Right ventricle myocardium superior (tissue), 1 donor: Measurements from ENCODE around the gene USF2. TPM values are rescaled to one million over a fixed set of nuclear protein-coding genes. Genes with fewer than 3 reads are reported as not detected.

Experiments used
- ATAC-seq: fragments of 200-7000 bp; cut with Tn5 transposase; one replicate; pipeline ENCODE4 v1.9.1; 2020; ENCODE audit warnings: mild to moderate bottlenecking; ENCODE audit not compliant: poor library complexity
- DNase-seq: peaks from one replicate; pipeline ENCODE4 v3.0.0-alpha.2; 2020
- intact Hi-C: fragments of 100-400 bp; cut with DNase I; formaldehyde crosslinking; loops from one replicate; pipeline ENCODE4 v1.11.2; 2022
- total RNA-seq: library from RNA; stranded (reverse); fragmentation: NEBNext Ultra II Directional; extraction: Animal tissue kit (Norgen Biotek cat#: 25700); gene quantifications from one replicate; pipeline ENCODE4 v1.2.1, GENCODE V29; 2021
- donor health status: DM: no; HTN: yes; CAD: no; lungs with severe emphysema.

The USF2 gene
- total RNA-seq, 1 donor from 2014 or later, result 141 TPM

DNA sequence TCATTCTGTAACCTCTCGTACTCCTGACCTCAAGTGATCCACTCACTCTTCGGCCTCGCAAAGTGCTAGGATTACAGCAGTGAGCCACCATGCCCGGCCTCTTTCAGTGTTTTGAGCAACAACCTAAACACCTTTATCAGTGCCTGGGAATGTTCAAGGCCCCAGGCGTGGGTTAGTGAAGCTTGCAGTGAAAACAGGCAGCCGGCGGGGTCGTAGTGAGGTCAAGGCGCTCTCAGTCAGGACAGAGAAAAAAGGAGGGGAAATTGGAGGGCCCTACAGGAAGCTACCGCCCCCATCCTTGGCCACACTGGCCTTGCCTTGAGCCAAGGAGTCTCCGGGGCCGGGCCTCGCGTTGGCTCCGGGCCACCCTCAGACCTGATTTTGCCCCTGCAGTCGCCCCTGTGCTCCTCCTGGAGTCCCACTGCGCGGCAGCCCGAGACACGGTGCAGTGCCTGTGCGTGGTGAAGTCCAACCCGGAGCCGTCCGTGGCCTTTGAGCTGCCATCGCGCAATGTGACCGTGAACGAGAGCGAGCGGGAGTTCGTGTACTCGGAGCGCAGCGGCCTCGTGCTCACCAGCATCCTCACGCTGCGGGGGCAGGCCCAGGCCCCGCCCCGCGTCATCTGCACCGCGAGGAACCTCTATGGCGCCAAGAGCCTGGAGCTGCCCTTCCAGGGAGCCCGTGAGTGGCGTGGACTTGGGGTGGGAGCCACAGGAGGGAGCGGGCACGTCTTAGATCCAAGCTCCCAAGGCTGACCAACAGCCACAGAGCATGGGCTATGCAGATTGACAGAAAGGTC, 40.9 kb downstream of the USF2 start:
- peak; percentile 42 for DNase-seq
- intact Hi-C loops, result no loop called here
- no peak for ATAC-seq

GRCh38 chr19:35310331-35310730, 41.6 kb downstream of the USF2 start:
- DNase-seq, result peak; percentile 13
- no peak for ATAC-seq
- intact Hi-C loops, result no loop called here

DNA sequence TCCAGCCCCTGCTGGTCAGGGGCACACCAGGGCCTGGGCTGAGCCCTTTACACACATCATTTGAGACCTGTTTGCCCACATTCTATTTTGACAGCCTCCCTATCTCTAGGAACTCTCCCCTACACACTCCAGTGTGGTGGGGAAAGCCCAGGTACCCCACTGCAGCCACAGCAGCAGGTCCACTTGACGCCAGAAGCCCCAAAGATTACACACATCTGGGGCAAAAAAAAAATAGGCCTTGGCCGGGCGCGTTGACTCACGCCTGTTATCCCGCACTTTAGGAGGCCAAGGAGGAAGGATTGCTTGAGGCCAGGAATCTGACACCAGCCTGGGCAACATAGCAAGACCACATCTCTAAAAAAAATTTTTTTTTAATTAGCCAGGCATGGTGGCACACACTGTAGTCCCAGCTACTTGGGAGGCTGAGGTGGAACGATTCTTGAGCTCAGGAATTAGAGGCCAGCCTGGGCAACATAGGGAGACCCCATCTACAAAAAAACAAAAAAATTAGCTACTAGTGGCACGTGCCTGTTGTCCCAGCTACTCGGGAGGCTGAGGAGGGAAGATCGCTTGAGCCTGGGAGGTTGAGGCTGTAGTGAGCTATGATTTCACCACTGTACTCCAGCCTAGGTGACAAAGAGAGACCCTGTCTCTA, 42.2 kb downstream of the USF2 start:
- intact Hi-C loops, result no loop called here
- ATAC-seq (no peak), DNase-seq (peak; percentile 6)

GRCh38 chr19:35311901-35312665, 43.3 kb downstream of the USF2 start:
- intact Hi-C loops, result no loop called here
- DNase-seq (peak; percentile 14), ATAC-seq (no peak)

GRCh38 chr19:35313587-35313986, 44.8 kb downstream of the USF2 start:
- DNase-seq (no peak), ATAC-seq (no peak)
- intact Hi-C loops, result no loop called here

DNA sequence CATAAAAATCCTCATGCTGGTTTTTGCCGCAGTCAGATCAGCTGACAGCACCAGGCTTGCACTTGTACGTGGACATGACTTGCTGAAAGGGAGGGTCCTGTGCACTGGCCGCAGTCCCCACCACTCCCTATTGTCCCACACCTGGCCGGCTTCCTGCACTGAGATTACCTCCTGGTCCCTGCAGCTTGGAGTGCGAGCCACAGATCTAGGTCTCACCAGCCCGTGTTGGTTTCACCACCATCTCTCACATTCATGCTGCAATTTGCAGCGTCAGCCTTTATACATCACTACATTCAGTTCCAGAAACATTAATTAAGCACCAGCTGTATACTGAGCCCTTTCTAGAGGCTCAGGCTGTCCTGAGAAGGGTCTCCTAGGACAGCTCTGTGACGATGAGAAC, 45.3 kb downstream of the USF2 start:
- intact Hi-C loops, result no loop called here
- no peak for DNase-seq

GRCh38 chr19:35314858-35315470, 46.2 kb downstream of the USF2 start:
- intact Hi-C loops, result no loop called here
- no peak for ATAC-seq
- DNase-seq, result peak; percentile 22

More for the DNA sequence above, 45.3 kb downstream of the USF2 start:
- ATAC-seq, result no peak

DNA sequence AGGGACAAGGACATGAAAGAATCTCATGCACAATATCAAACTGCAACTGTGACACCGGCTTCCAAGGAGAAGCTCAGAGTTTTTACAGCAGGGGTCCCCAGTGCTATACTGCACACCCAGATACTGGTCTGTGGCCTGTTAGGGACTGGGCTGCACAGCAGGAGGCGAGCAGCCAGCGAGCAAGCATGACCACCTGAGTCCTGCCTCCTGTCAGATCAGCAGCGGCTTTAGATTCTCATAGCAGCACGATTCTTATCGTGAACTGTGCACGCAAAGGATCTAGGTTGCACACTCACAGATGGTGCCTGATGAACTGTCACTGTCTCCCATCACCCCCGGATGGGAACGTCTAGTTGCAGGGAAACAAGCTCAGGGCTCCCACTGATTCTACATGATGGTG, 47.1 kb downstream of the USF2 start:
- ATAC-seq, result no peak

DNA sequence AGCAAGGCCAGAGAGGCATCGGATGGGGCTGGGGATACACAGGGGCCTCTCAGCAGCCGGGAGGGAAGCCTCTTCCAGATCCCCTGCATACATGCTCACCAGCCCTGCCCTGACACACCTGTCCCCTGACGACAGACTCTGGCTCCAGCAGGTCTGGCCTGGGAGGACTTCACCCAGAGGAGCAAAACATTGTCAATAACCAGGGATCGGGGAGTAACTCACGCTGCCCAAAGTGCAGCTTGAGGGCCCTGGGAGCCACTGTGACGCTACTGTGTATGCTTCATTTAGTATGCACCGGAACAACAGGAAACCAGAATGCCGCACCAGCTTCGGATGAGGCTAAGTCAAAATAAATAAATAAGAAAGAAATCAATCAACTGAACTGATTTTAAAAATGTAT, 47.8 kb downstream of the USF2 start:
- no peak for ATAC-seq
- intact Hi-C loops, result no loop called here
- peak; percentile 10 for DNase-seq

More for the DNA sequence above, 47.1 kb downstream of the USF2 start:
- intact Hi-C loops, result no loop called here
- DNase-seq, result peak; percentile 10

GRCh38 chr19:35317464-35318043, 48.8 kb downstream of the USF2 start:
- DNase-seq (peak; percentile 28), ATAC-seq (no peak)
- intact Hi-C loops, result no loop called here

DNA sequence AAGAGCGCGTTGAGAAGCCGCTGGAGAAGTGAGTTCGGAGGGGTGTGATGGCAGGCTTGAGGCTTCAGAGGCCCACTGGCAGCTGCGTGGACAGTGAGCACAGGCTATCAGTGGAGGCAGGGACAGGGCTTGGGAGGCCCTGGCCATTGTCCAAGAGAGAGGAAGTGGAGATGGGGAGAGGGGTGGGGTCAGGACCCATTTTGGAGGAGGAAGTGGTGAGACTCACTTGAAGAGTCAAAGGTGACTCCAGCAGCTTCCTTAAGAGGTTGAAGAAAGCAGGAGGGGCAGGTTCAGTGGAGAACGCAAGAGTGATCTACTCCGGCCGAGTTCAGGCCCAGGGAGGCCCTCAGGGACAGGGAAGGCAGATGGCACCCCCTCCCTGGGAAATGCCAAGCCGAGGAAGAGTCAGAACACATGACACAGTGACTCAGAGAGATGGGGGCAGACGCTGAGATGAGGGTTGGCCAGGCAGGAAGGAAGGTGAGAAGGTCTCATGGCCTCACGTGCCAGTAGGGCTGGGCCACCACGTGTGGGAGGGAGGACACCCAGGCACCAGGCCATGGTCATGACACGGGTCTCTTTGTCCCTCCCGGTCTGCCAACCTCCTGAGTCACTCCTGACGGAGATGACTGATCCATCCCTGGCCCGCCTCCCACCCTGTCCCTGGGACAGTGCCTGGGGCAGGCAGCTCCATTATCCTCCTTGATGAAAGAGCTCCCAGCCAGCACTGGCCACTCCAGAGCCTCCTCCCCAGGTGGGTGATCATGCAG, 50.1 kb downstream of the USF2 start:
- DNase-seq, result peak; percentile 57
- ATAC-seq, result peak; percentile 59
- intact Hi-C loops, result no loop called here

GRCh38 chr19:35320065-35320713, 51.4 kb downstream of the USF2 start:
- DNase-seq (peak; percentile 32), ATAC-seq (peak; percentile 12)
- intact Hi-C loops, result no loop called here

GRCh38 chr19:35321291-35321690, 52.5 kb downstream of the USF2 start:
- DNase-seq (no peak), ATAC-seq (no peak)
- intact Hi-C loops, result no loop called here

- DNase-seq (peak; percentile 3), ATAC-seq (no peak)
- intact Hi-C loops, result no loop called here
Observed at GRCh38 chr19:35322014-35322413, 53.3 kb downstream of the USF2 start.

DNA sequence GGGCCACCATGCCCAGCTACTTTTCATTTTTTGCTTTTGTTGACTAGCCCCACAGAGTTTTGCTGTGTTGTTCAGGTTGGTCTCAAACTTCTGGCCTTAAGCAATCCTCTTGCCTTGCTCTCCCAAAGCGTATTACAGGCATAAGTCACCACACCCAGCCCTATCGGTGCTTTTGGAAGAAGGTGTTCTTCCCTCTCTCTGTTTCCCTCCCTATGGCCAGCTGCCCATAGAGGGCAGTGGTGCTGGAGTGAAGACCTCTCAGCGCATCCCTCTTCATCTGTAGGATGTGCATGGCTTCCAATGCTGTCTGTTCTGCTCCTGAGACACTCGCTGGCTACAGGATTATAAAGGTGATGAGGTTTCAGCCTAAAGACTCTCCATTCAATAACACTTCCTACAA, 58.9 kb downstream of the USF2 start:
- ATAC-seq (no peak), DNase-seq (peak; percentile 5)
- intact Hi-C loops, result no loop called here

- peak; percentile 6 for DNase-seq
- ATAC-seq, result no peak
- intact Hi-C loops, result no loop called here
Observed at GRCh38 chr19:35328851-35329285, 60.1 kb downstream of the USF2 start, which contains the start of gene CD22. TSS of gene CD22 (plus strand) at chr19:35329187. CDS start at chr19:35332041, 2,854 bp downstream.

DNA sequence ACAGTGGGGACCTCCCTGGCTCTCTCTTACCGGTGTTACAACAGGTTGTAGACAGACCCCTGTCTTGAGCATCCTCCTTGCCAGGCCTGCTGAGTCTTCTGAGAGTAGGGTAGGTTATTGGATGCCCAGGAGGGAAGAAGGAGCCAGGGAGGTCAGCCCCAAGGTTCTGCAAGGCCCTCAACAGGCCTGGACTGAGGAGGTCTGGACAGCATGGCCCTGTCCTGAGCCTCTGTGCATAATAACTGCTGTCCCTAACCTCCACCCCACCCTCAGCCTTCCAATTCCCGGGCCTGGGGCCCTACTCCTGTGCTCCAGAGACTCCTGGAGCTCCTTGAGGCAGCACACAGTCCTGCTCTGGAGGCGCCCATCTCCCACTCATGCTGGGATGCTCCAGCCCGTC, 60.6 kb downstream of the USF2 start:
- DNase-seq, result peak; percentile 7
- no peak for ATAC-seq
- intact Hi-C loops, result no loop called here
